Fibroblast of the aortic adventitia (primary cell): ENCODE results near the gene NONO. TPM values are rescaled to one million over a fixed set of nuclear protein-coding genes. Genes with fewer than 3 reads are reported as not detected.
"Not testable (repeated sequence)": the region's sequence is repeated elsewhere in the genome, so short reads cannot be mapped to it uniquely, and the experiment has no call there.

ENCODE experiments used
- DNase-seq: peaks from one replicate; pipeline ENCODE4 v3.0.0-alpha.2; 2010; ENCODE audit warnings: low read depth
- H3K4me3 ChIP-seq: 2 replicates; pipeline ENCODE4 v1.5.1; 2011; ENCODE audit warnings: low read depth, mild to moderate bottlenecking, control low read depth, low read length, moderate library complexity
- total RNA-seq: library from RNA; depleted of rRNA; stranded (reverse); fragments of >200 nt; gene quantifications from 2 replicates; pipeline ENCODE4 v1.2.3, GENCODE V29; 2012; ENCODE audit warnings: low replicate concordance
- TF ChIP-seq, protein P1 (sequence below): IDR thresholded peaks from 2 replicates; pipeline ENCODE4 v1.5.1; 2011; ENCODE audit warnings: mild to moderate bottlenecking, low read length, control low read depth, inconsistent platforms; ENCODE audit not compliant: insufficient read depth

NONO gene
- total RNA-seq, 1 donor, result 330 TPM

GRCh38 chrX:71291381-71291780, 7.9 kb downstream of the NONO start:
- peak; percentile 64 for DNase-seq
- H3K4me3 ChIP-seq, result no peak overlapping the region
- TF ChIP-seq, protein P1, sequence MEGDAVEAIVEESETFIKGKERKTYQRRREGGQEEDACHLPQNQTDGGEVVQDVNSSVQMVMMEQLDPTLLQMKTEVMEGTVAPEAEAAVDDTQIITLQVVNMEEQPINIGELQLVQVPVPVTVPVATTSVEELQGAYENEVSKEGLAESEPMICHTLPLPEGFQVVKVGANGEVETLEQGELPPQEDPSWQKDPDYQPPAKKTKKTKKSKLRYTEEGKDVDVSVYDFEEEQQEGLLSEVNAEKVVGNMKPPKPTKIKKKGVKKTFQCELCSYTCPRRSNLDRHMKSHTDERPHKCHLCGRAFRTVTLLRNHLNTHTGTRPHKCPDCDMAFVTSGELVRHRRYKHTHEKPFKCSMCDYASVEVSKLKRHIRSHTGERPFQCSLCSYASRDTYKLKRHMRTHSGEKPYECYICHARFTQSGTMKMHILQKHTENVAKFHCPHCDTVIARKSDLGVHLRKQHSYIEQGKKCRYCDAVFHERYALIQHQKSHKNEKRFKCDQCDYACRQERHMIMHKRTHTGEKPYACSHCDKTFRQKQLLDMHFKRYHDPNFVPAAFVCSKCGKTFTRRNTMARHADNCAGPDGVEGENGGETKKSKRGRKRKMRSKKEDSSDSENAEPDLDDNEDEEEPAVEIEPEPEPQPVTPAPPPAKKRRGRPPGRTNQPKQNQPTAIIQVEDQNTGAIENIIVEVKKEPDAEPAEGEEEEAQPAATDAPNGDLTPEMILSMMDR, result no peak

DNA sequence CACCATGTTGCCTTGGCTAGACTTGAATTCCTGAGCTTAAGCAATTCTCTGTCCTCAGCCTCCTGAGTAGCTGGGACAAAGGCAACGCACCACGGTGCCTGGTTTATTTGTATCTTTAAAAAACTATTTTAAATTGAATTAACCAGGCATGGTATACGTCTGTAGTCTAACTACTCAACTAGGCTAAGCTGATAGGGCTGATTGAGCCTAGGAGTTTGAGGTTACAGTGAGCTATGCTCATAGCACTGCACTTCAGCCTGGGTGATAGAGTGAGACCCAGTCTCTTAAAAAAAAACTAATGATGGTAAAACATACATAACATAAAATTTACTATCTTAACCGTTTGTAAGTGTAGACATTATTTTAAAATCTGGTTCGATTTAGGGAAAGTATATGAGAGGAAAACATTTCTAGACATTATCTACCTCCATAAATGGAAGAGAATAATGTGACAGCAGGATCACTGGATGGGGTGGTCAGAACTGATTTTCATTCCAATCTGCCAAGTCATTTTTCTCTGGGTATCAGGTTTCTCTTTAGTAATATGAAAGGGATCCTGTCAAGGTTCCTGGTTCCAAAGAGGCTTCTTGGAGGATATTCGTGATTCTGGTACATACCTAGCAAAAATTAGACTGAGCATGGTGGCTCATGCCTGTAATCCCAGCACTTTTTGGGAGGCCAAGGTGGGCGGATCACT, 9.4 kb downstream of the NONO start:
- DNase-seq, result peak; percentile 21
- no peak overlapping the region for H3K4me3 ChIP-seq
- TF ChIP-seq, protein P1, result no peak

GRCh38 chrX:71296806-71297205, 13.4 kb downstream of the NONO start:
- no peak for DNase-seq
- no peak overlapping the region for H3K4me3 ChIP-seq
- TF ChIP-seq, protein P1, result no peak

- DNase-seq, result no peak
- H3K4me3 ChIP-seq, result no peak overlapping the region
- TF ChIP-seq, protein P1, result no peak
These were observed 14.7 kb downstream of the NONO start for GRCh38 chrX:71298119-71298518.

DNA sequence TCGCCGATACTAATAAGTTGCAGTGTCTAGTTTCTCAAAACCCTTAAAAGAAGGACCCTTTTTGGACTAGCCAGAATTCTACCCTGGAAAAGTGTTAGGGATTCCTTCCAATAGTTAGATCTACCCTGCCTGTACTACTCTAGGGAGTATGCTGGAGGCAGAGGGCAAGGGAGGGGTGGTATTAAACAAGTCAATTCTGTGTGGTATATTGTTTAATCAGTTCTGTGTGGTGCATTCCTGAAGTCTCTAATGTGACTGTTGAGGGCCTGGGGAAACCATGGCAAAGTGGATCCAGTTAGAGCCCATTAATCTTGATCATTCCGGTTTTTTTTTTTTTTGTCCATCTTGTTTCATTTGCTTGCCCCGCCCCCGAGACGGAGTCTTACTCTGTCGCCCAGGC, 16.6 kb downstream of the NONO start:
- not testable (repeated sequence) for H3K4me3 ChIP-seq, DNase-seq

GRCh38 chrX:71300495-71300894, 17.1 kb downstream of the NONO start:
- not testable (repeated sequence) for DNase-seq, H3K4me3 ChIP-seq

DNA sequence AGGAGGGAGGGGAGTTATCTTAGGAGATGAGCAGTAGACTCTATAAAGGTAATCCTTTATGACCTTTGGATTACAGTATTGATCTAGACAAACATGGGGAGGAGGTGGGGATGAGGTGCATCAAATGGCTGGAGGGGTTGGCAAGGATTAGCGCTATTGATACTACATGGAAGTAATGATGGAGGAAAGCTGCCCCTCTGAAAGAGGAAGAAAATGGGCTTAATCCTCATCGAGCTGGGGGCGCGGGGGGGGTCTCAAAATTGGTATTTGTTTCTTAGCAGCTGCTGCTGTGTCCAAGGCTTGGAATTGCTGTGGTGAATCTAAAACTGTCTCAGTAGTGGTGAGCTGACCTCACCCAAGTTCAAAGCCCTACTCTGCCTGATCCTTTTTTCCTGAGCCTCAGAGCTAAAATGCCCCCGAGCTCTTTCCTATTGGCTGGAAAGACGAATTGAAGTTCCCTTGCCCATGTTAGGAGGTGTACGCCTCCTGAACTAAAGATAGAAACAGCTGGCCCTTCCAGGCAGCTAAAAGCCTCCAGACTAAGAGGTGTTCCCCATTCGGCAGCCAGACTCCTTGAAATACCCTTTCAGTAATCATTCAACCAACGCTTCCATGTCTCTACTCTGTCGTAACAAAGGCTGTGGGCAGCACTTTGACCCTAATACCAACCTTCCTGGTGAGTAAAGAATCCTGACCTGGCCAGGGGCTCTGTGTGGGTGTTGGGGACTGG, 17.9 kb downstream of the NONO start, which contains the start of gene ITGB1BP2:
Gene ITGB1BP2 (plus strand): TSS at position 556 of the 730 bp plus-strand sequence. CDS start 57 bp downstream, at position 613.
- peak; percentile 67 for DNase-seq
- no peak within 1 kb of the TSS for H3K4me3 ChIP-seq
- TF ChIP-seq, protein P1, result no peak
